HG03064 (cell line): ENCODE results near the gene RACGAP1.
"Not testable (repeated sequence)": the region's sequence is repeated elsewhere in the genome, so short reads cannot be mapped to it uniquely, and the experiment has no call there.

Source experiments
- ATAC-seq: cut with Tn5 transposase; IDR thresholded peaks from one replicate; pipeline ENCODE4 v1.9.1; 2021; ENCODE audit warnings: low read depth; ENCODE audit not compliant: unreplicated experiment

The RACGAP1 gene

DNA sequence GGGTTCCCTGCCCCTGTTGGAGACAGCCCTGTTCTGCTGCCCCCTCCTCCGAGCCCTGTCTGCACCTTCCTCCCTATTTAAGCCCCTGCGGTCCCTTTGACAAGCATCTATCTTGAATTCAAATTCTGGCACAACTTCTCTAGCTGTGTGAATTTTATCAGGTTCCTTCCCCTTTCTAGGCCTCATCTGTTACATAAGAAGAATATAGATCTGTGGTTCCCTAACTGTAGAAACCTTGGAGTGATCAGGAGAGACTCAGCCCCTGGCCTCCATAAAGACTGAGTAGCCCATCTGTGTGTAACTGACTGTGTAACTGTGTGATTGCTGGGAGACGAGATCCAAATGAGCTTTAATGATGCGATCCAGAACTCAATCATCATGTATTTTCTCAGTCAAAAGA, 13.0 kb upstream of the RACGAP1 start:
- ATAC-seq = no peak

DNA sequence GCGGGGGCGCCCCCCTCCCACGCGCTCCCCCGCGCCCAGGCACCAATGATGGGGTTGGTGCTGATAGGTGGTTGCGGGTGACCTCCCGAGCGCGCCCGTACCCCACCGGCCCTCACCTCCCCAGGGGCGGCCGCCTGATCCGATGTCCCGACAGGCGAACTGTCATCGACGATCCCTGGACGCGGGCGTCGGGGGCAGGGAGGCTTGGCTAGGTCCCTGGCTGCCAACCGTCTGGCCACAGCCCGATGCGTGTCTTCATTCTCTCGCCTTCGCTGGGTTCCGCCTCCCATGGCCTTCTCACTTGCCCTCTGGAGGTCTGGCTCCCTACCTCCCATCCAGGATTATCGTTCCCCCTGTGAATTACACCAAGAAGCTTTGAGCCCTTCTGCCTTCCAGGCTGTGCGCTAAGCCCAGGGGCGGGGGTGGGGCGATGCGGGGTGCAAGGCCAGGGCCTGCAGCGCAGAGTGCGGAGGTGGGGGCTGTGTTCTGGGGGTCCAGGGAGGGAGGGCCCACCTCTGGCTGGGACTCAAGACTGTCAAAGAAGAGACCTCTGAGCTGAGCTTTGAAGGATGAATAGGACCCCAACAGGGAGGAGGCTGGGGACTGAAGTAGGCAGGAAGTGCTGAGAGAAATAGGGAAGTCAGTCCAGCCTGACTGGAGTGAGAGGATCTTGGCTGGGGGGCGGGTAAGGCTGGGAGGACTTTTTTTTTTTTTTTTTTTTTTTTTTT, 7.7 kb upstream of the RACGAP1 start:
- no peak for ATAC-seq

DNA sequence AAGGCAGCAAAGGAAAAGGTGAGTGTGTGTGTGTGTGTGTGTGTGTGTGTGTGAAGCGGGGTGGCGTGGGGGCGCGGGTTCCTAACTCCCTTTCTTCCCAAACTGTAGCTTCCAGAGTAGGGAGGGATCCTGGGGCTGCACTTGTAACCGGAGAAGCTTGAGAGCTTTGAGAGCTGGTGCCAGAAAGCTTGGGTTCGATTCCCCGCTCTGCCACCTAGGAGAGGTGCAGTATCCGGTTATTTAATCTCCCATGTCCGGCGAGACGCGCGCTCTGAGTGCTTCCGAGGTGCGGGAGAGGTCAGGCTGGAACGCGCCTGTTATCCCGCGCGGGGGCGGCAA, 7.2 kb upstream of the RACGAP1 start:
- ATAC-seq = no peak

DNA sequence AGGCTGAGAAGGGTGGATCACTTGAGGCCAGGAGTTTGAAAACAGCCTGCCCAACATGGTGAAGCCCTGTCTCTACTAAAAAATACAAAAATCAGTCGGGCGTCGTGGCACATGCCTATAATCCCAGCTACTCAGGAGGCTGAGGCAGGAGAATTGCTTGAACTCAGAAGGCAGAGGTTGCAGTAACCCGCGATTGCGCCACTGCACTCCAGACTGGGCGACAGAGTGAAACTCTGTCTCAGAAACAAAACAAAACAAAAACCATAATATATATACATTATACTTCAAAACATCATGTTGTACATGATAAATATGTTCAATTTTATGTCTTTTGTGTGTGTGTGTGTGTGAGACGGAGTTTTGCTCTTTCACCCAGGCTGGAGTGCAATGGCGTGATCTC, 5.2 kb upstream of the RACGAP1 start:
- ATAC-seq = not testable (repeated sequence)

DNA sequence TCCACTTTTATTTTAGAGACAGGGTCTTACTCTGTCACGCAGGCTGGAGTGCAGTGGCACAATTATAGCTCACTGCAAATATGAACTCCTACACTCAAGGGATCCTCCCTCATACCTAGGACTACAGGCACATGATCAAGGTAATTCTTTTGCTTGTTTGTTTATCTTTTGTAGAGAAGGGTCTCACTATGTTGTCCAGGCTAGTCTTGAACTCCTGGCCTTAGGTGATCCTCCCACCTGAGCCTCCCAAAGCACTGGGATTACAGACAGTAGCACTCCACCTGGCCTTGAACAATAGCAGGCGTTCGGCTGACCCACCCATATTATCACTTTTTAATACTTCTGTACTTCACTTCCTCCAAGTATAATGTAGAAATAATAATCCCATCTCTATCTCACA, 1.4 kb upstream of the RACGAP1 start:
- ATAC-seq = no peak

DNA sequence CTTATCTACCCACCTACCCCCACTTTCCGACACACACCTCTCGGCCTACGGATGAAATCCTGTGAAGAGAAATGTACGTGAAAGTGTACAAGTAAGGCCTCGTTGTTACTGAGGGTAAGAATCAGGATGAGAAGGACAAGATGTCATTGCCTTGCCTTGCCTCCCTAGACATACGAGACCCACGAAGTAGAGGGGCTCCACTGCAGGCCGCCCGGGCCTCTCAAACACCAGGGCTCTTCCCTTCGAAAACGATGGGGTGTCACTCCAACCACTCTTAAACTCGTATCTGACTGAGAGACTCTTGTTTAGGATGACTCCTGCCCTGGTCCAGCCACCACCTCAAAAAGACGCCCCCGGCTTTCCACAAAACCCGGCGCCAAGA, 498 bp downstream of the RACGAP1 start:
- peak; percentile 17 for ATAC-seq

DNA sequence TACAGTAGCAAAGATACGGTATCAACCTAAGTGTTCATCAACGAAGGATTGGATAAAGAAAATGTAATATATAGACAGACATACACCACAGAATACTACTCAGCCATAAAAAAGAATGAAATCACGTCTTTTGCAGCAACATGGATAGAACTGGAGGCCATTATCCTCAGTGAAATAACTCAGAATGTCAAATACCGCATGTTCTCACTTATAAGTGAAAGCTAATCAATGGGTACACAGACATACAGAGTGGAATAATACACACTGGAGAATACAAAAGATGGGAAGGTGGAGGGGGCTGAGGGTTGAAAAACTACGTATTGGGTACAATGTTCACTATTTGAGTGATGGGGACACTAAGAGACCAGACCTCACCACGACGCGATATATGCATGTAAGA, 1.1 kb downstream of the RACGAP1 start:
- ATAC-seq = no peak

DNA sequence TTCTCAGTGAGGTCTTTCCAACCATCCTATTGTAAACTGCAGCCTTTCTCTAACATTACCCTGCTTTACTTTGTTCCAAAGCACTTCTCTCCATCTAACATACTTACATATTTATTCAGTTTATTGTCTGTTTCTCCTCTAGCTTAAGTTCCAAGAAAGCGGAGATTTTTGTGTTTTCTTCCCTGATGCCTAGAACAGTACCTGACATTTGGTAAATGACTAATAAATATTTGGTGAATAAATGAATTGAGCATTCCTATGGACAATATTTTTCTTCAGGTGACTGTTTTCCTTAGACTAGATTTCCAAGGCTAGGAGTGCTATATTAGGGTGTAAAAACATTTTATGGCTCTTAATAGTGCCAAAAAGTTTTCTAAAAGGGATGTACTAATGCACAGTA, 2.4 kb downstream of the RACGAP1 start:
- ATAC-seq = no peak

DNA sequence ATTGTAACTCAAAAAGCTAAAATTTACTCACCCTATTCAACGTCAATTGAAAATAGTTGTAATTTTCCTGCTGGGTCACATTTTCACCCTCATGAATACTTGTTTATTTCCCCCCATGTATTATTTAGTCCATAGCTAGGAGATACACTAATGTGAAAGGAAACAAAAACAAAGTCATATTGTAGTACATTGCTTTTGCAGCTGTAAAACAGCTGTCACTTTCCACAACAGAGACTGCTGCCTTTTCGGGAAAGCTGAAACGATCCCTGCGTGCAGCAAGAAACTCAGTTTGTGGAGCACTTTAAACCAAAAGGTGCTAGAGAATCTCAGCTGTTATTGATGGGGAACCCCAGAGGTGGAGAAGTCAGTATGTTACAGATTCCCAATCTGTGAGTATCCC, 4.3 kb downstream of the RACGAP1 start:
- no peak for ATAC-seq

DNA sequence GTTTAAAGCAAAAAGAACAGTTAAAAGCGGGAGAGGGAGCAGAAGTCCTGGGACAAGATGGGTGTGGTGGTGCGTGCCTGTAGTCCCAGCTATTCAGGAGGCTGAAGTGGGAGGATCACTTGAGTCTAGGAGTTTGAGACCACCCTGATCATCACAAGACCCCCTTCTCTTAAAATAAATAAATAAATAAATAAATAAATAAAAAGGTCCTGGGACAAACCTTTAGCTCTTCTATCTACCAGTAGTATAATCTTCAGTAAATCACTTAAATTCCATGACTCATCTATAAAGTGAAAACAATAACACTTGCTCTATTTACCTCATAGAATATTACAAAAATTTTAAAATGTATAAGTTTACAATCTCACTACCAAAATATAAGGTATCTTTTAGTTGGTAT, 5.8 kb downstream of the RACGAP1 start:
- no peak for ATAC-seq

DNA sequence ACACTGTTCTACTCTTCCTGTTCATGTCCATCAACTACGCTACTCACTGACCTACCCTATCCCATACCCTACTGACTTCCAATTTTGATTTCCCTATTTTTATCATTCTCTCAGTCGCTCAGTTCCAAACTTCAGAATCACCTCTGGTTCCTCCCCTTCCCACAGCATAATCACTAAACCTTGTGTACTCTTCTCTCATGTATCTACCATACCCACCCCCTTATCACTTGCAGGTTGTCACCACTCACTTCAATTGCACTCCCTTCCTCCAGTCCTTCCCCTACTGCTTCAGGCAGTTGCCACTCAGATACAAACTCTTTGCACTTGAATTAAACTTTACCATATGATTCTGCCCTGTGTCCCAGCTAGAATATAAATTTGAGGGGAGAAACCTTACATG, 6.3 kb downstream of the RACGAP1 start:
- no peak for ATAC-seq

DNA sequence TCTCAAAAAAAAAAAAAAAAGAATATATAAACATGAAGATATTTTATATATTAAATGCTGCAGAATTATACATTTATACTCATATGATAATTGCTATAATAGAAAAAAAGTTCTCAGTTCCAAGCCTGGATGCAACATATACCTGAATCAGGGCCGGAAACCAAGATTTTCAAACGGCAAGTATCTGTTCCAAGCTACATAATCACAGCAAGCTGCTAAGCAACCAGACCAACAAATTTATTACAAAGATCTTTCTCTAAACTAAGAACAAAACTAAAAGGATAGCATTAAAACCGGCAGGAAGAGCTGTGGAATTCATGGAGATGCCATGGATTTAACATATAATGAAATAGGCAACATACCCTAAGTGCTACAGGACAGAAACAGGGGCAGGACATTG, 7.1 kb downstream of the RACGAP1 start:
- no peak for ATAC-seq

DNA sequence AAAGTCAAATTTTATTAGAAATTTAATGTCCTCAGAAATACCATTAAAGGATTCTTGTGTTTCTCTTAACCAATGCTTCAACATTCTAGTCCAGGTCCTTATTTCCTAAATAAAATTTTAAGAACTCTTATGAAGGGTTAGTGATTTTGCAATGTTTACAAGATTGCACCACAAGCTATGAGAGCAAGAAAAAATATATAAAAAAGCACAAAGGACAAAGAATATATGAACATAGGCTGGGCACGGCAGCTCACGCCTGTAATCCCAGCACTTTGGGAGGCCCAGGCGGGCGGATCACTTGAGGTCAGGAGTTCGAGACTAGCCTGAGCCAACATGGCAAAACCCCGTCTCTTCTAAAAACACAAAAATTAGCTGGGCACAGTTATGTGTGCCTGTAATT, 7.7 kb downstream of the RACGAP1 start:
- no peak for ATAC-seq

DNA sequence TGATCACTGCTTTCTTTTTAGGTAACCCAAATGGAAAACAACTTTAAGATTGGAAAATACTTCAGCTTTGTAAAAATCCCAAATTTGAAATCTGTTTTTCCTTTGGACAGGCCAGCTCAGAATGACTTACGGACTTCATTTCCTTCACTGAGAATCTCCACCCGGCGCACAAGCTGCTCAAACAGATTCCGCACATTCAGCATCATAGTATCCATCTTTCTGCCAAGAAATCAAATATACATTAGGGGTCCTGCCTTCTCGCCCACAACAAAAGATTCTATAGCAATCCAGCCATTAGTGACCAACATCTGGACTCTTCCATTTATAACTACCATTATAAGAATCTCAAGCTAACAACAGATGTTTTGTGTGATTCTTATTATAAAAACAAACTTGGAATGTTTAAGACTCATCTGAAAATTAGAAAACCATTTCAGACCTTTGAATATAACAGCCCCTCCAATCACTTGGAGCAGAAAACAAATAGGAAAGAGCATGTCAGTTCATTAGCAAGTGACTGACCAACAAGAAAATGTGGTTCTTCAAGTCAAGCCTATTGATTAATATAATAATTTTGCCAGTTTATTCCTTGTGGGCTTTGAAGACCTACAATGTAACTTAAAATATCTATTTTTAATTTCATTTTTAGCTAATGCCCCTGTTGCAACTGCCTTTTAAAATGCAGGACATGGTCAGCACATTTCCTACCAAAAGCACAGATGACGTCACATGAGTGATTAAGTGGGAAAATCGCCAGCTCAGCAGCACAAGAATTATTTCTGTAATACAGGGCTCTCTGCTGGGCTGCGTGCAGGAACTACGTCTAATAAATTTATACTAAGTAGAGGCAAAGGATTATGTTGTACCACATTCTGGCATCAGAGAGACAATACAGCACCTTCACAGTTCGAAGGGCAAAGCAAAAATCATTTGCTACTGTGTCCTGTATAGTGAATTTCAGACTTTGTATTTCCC, 8.5 kb downstream of the RACGAP1 start:
- no peak for ATAC-seq

DNA sequence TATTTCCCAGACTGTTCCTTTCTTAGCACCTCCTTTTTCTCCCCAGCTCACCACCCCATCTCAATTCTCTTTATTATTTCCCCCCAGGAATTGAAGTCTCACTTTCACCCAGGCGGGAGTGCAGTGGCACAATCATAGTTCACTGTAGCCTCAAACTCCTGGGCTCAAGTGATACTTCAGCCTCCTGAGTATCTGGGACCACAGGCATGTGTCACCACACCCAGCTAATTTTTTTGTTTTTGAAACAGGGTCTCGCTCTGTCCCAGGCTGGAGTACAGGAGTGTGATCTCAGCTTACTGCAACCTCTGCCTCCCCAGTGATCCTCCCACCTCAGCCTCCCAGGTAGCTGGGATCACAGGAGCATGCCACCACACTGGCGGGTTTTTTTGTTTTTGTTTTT, 11.0 kb downstream of the RACGAP1 start:
- no peak for ATAC-seq

DNA sequence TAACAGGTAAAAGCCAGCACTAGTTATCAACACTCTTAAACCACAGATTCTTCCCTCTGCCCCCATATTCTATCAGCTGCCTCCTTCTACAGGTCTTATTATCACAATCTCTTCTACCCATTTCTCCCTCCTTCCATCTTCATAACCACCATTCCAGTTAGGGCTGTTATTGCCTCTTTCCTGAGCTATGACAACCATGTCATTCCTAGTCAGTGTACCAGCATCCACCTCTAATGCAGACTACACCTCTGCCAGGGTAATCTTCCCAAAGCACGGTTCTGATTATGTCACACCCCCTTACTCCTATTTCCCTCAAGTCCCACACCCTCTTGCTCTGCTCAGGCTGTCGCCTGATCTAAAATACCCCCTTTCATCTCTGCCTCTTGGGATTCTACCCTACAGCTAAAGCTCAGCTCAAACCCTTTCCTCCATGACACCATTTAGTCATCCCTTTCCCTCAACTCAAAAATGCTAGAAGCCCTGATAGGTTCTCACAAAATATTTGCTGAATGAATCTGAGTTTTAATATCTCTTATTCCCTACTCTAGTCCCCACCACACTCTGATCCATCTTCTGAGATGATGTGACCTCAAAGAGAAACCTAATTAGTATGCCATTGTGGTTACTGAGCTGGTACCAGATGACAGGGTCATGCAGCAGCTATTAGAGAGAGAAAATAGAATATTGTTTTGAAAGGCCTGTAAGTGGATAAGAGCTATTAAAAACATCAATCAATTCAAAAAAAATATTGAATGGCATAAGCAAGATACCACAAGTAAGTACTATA, 11.7 kb downstream of the RACGAP1 start:
- no peak for ATAC-seq

DNA sequence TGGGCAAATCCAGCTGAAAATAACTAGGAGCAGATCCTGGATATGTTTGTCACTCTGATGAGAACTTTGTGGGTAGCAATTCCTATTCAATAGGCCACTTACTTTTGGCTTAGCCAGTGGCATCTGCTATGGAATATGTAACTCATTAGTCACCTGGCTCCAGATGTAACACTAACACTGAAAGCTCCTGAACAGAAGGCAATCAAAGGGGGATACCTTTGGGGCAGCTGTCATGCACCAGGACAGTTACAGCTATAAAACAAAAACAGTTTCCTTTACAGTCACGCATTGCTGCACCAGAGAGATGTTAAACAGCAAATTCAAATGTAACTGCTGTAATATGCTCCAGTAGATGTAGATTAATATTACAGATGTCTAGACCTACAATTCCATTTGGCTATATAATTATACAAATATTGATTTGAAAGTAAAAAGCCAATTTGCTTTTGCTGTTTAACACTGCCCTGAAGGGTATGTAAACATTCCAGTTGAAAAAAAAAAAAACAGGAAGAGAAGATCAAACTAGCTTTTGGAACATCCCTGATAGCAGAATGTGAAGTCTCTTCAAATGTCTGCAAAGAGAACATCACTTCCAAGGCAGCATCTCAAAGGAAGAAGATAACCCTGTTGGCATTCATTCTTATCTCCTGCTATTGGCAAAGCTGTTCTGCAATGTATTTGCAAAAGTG, 18.4 kb downstream of the RACGAP1 start:
- ATAC-seq = no peak

DNA sequence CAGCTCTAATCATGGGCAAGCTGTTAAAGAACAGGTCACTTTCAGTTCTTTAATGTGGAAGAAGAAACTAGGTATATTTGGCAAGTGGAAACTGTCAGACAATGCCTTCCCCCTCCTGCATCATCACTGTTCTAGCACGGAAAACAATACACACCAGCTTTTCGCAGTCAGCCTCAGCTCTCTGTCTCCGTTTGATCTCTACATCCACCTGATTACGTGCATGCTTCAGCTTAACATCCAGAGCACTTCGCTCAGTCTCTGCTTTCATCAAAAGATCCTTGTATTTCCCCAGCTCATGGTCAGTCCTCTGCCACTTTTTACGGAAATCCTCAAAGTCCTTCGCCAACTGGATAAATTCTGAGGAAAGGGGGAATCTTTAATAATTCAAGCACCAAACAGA, 19.0 kb downstream of the RACGAP1 start:
- ATAC-seq = no peak

DNA sequence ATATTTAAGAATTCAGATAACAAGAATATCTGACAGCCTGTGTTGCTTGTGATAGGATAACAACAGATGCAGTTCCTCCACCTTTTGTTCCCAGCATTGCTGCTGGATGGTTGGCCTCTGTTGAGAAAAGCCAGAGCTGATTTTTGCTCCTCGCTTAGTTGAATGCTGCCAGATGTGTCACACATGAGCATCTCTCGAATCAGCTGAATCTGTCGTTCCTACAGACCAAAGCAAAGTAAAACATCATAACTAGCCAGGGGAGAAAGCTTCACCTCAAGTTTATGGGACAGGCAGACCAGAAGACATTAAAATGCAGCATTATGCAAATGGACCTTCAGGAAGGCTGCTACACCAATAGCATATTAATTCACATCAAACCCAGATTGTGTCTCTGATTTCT, 20.1 kb downstream of the RACGAP1 start:
- ATAC-seq = no peak

DNA sequence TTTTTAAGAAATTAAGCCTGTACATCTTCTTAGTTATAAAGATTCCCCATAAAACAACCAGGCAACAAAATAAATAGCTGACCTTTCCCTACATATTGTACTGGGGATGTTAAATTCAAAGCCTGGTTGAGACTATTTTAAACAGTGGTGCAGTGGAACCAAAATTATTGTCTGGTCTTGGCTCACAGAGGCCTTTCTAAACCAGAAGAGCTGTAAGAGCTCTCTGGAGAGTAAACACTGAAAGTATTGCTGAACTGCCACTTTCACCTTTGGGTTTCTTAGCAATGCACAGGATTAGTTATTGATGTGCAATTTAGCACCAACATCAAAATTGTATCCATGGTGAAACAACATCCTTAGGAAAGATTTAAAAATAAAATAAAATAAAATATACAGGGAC, 20.6 kb downstream of the RACGAP1 start:
- ATAC-seq = no peak

DNA sequence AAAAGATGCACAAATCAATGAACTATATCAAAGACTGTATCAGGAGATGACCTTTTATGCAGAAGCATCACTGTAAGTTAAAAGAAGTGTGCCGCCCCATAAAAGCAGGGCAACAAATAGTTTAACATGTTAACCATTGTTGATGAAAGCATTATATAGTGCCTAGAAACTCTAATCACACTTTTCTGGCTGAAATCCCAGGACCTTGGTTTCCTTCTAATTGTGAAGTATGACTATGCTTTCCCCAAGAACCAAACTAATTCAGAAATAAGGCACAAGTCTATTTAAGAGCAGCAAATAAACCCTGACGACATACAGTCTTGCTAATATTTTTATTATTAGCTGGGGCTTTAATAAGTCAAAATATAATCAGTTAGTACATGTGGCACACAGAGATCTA, 21.7 kb downstream of the RACGAP1 start:
- no peak for ATAC-seq
